GM18517 (cell line): ENCODE measurements around the gene LYVE1.

Source experiments
- ATAC-seq: cut with Tn5 transposase; IDR thresholded peaks from one replicate; pipeline ENCODE4 v1.9.1; 2021; ENCODE audit warnings: mild to moderate bottlenecking, moderate library complexity; ENCODE audit not compliant: unreplicated experiment

The LYVE1 gene

DNA sequence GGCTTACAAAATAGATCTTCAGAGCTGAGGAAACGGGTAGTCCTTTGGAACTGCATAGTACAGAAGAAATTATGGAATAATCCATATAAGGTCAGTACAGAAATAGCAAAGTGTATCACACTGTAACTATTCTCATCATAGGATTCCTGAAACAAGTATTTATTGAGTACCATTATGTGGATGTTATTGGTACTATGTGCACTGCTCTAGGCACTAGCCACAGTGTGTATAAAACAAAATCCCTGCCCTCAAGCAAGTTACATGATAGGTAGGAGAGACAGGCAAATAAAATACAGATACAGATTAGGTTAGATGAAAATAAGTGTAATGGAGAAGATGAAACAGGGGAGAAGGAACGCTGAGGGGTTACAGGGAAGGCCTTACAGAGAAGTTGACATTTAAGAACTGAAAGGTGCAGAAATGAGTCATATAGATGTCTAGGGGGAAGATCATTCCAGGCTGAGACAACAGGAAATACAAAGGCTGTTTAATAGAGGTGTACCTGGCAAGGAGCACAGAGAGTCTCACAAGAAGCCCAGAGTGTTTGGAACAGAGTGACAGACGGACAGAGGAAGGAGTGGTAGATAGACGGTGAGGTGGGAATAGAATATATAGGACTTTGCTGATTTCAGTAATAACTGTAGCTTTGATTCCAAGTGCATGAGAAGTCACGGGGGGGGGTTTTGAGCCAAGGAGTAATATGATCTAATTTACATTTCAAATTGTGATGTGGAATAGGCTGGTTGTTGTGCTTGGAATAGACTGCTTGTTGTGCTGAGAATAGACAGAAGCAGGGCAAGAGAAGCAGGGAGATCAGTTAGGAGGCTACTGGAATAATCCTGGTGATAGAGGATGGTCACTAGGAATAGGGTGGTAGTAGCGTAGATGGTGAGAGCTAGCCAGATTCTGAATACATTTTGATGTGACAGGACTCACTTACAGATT lies 41.2 kb downstream of the LYVE1 start:
- no peak for ATAC-seq

GRCh38 chr11:10524471-10524870 lies 44.0 kb downstream of the LYVE1 start:
- no peak for ATAC-seq

DNA sequence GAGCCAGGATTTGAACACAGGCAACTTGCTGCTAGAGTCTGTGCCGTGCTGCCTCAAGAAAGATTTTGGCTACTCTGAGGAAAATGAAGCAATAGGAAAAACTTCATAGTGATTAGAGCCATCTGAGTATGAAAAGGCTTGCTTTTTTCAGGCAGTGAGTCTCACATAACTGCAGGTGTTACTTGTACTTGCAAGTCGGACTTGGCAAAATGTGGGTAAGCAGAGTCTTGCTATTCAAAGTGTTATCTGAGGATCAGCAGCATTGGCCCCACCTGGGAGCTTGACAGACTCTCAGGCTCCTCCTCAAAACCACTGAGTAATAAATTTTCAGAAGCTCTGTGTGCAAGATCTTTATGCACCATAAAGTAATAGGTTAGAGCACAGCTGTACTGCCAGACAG lies 45.5 kb downstream of the LYVE1 start:
- ATAC-seq, result no peak

- no peak for ATAC-seq
These were observed 46.2 kb downstream of the LYVE1 start for GRCh38 chr11:10522276-10522675.

DNA sequence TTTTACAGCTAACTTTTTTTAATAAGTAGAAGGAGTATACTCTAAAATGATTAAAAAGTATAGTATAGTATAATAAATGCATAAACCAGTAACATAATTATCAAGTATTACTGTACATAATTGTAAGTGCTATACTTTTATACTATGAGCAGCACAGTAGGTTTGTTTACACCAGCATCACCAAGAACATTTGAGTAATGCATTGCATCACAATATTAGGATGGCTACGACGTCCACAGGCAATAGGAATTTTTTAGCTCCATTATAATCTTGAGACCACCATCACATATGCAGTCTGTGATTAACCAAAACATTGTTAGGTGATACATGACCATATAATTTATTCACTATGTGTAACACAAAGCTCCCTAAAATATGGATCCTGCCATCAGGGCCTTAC lies 47.9 kb downstream of the LYVE1 start:
- ATAC-seq, result no peak

GRCh38 chr11:10519630-10520029 lies 48.8 kb downstream of the LYVE1 start:
- ATAC-seq, result no peak

- ATAC-seq, result no peak
These were observed 49.6 kb downstream of the LYVE1 start for GRCh38 chr11:10518891-10519290.

DNA sequence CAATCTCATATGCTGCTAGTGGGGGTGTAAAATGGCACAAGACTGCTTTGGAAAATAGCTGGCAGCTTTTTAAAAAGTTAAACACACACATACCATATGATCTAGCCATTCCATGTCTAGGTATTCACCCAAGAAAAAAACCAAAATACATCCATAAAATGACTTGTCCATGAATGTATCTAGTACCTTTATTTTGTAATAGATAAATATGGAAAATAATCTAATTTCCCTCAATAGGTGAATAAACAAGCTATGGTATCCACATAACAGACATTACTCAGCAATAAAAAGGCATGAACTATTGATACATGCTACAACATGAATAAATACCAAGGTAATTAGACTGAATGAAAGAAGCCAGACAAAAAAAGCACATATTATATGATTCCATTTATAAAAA lies 50.3 kb downstream of the LYVE1 start:
- no peak for ATAC-seq

DNA sequence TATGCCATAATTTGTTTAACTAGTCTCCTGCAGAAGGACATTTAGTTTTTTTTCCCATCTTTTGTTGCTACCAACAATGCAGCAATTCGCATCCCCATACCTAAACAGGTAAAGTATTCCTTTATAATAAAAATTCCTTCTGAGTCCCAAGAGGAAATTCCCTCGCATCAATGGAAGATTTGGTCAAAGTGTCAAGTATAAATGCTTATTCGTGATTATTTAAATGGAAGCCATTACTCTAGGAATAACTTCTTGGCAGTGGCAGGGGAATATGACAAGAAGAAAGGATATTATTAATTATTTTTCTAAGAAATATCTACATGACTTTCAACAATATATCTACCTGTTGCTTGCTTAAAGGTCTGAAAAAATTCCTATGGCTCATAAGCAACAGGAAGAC lies 53.0 kb downstream of the LYVE1 start:
- no peak for ATAC-seq

DNA sequence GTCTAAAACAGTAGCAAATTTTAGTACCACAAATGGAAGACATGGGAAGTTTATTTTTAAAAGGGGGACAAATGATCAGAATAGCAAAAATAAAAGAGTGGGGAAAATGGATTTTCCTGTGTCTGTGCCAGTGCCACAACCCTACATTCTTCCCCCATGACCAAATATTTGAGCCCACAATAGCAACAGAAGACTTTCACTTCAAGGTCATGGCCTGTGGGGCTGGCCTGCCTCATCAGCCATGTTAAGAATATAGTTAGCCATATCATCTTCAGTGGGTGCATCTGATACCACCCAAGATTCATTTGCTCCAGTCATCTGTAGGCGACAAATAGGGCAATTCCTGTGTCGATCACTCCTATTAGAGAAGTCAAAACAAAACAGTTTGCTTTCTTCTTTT lies 53.8 kb downstream of the LYVE1 start:
- ATAC-seq, result no peak

- no peak for ATAC-seq
These were observed 54.3 kb downstream of the LYVE1 start for GRCh38 chr11:10514202-10514601.

DNA sequence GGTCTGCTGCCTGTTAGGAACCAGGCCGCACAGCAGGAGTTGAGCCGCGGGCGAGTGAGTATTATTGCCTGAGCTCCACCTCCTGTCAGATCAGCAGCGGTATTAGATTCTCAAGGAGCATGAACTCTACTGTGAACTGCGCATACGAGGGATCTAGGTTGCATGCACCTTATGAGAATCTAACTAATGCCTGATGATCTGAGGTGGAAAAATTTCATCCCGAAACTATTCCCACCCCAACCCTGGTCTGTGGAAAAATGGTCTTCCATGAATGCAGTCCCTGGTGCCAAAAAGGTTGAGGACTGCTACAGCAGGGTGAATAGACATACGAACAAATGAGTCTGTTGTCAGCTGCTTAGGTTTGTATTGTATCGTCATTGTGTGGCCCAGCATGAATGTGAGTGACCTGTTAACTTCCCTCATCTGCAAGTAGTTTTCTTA lies 57.3 kb downstream of the LYVE1 start:
- ATAC-seq, result no peak
